Sigmoid colon (tissue), 7 donors: ENCODE measurements around the gene PLP2. TPM values are rescaled to one million over a fixed set of nuclear protein-coding genes. Genes with fewer than 3 reads are reported as not detected.
A peak's percentile ranks its signal among the peaks of the same experiment; 100 is the strongest.
"Not testable (repeated sequence)": the region's sequence is repeated elsewhere in the genome, so short reads cannot be mapped to it uniquely, and the experiment has no call there.

Source experiments
- DNase-seq: peaks from one replicate; pipeline ENCODE4 v3.0.0-alpha.2; 2019
- H3K27ac ChIP-seq, 4 donors: fragments of 200-600 bp; sonication (generic); one replicate each; pipeline ENCODE4 v1.5.1; 2016 to 2019; ENCODE audit warnings: mild to moderate bottlenecking in 1 of 4
- H3K27me3 ChIP-seq, 3 donors: fragments of 200-600 bp; sonication (generic); one replicate each; pipeline ENCODE4 v1.5.1; 2019; ENCODE audit warnings: mild to moderate bottlenecking in 1 of 3
- H3K36me3 ChIP-seq, 4 donors: fragments of 200-600 bp; sonication (generic); one replicate each; pipeline ENCODE4 v1.5.1; 2016 to 2019
- H3K4me1 ChIP-seq, 4 donors: fragments of 200-600 bp; sonication (generic); one replicate each; pipeline ENCODE4 v1.5.1; 2017 to 2019
- H3K4me3 ChIP-seq, 4 donors: fragments of 200-600 bp; sonication (generic); one replicate each; pipeline ENCODE4 v1.5.1; 2017 to 2019; ENCODE audit warnings: mild to moderate bottlenecking in 2 of 4, moderate library complexity in 1 of 4
- H3K9me3 ChIP-seq, 4 donors: fragments of 200-600 bp in 3 of 4; sonication (generic) in 3 of 4; one replicate each; pipeline versions ENCODE4 v1.5.1 to v1.6.1; 2013 to 2019
- CTCF ChIP-seq, 4 experiments: fragments of 450-650 bp in 3 of 4; fragments of 200-600 bp in 1 of 4; IDR thresholded peaks; one replicate each; pipeline ENCODE4 v1.5.1; 2016 to 2019; ENCODE audit warnings: antibody characterized with exemption in 4 of 4, mild to moderate bottlenecking in 3 of 4, moderate library complexity in 2 of 4
- EP300 ChIP-seq, 4 donors: sonication (generic); formaldehyde crosslinking; IDR thresholded peaks; one replicate each; pipeline ENCODE4 v1.6.1; 2017; ENCODE audit warnings: antibody characterized with exemption in 4 of 4
- POLR2A ChIP-seq, 2 donors: fragments of 450-650 bp; IDR thresholded peaks; one replicate each; pipeline ENCODE4 v1.6.1; 2016; ENCODE audit warnings: antibody characterized with exemption in 2 of 2, mild to moderate bottlenecking in 2 of 2, moderate library complexity in 2 of 2
- POLR2AphosphoS5 ChIP-seq, 4 donors: sonication (generic); formaldehyde crosslinking; IDR thresholded peaks; one replicate each; pipeline ENCODE4 v1.6.1; 2017; ENCODE audit warnings: antibody characterized with exemption in 4 of 4
- WGBS, 2 donors: extraction: QIAGEN DNeasy Blood & Tissue Kit; methylation state at CpG; one replicate each; pipeline ENCODE4 v1.1.7; 2013; 5-methylcytosine and 5-hydroxymethylcytosine counted together
- intact Hi-C: fragments of 100-400 bp; cut with DNase I; formaldehyde crosslinking; loops from one replicate; pipeline ENCODE4 v1.15.1; 2023
- polyA plus RNA-seq, 3 donors: library from polyadenylated mRNA; stranded (reverse); fragments of 200-250 nt; gene quantifications; one replicate each; pipeline ENCODE4 v1.2.3, GENCODE V29; 2013
- total RNA-seq, 4 donors: library from RNA; depleted of rRNA; stranded (reverse); fragments of >200 nt; gene quantifications; one replicate each; pipeline ENCODE4 v1.1.0, GENCODE V29; 2016
- donor health status: healthy with polysubstance abuse.
- donor health status: Bipolar disorder and iron deficiency.
- donor health status: healthy.

The PLP2 gene
- total and polyA plus RNA-seq, 7 donors: 39.0 to 185 (median 61.7) TPM

GRCh38 chrX:49147936-49148335 lies 23.8 kb upstream of the PLP2 start:
- intact Hi-C loops: no loop called here
- TF ChIP-seq POLR2AphosphoS5 (IDR thresholded peaks at IDR 0.05) (no peak), EP300 (IDR thresholded peaks at IDR 0.05) (no peak), POLR2A (IDR thresholded peaks at IDR 0.05) (no peak), CTCF (IDR thresholded peaks at IDR 0.05) (no peak)
- H3K27ac ChIP-seq: no peak overlapping the region
- DNase-seq: no peak
- H3K4me1 ChIP-seq: no peaks in the 10 kb centered on the region
- no peak overlapping the region for H3K4me3 ChIP-seq
- H3K9me3 ChIP-seq: no peaks in the 10 kb centered on the region
- no peaks in the 10 kb centered on the region for H3K36me3 ChIP-seq
- H3K27me3 ChIP-seq: no peaks in the 10 kb centered on the region
- 93 to 97% methylated on average over 13 of the region's 13 CpGs for WGBS, 2 donors

GRCh38 chrX:49148390-49149100 lies 23.2 kb upstream of the PLP2 start:
- H3K27me3 ChIP-seq, intact Hi-C loops, H3K4me1 ChIP-seq, DNase-seq, H3K36me3 ChIP-seq, H3K27ac ChIP-seq, H3K9me3 ChIP-seq, H3K4me3 ChIP-seq: not testable (repeated sequence)
- 68 to 81% methylated on average over 21 of the region's 21 CpGs for WGBS, 2 donors

- H3K27me3 ChIP-seq, H3K36me3 ChIP-seq, H3K27ac ChIP-seq, H3K4me1 ChIP-seq, H3K9me3 ChIP-seq, intact Hi-C loops, H3K4me3 ChIP-seq, DNase-seq: not testable (repeated sequence)
- 92 to 96% methylated on average over 14 of the region's 14 CpGs for WGBS, 2 donors
These were observed 22.4 kb upstream of the PLP2 start for GRCh38 chrX:49149291-49149690.

GRCh38 chrX:49153467-49153866 lies 18.2 kb upstream of the PLP2 start:
- Histone ChIP-seq H3K4me3 (no peak overlapping the region), H3K27ac (no peak overlapping the region), H3K4me1 (no peaks in the 10 kb centered on the region), H3K27me3 (no peaks in the 10 kb centered on the region), H3K9me3 (no peaks in the 10 kb centered on the region), H3K36me3 (no peaks in the 10 kb centered on the region)
- TF ChIP-seq POLR2AphosphoS5 (IDR thresholded peaks at IDR 0.05) (no peak), EP300 (IDR thresholded peaks at IDR 0.05) (no peak), CTCF (IDR thresholded peaks at IDR 0.05) (no peak), POLR2A (IDR thresholded peaks at IDR 0.05) (no peak)
- 90 to 95% methylated on average over 1 of the region's 1 CpG for WGBS, 2 donors
- DNase-seq: no peak
- intact Hi-C loops: no loop called here

- Histone ChIP-seq H3K27ac (peak overlapping the region; percentile 92 to 97 (median 94)), H3K4me3 (peak overlapping the region; percentile 43 to 56 (median 51)), H3K9me3 (no peaks in the 10 kb centered on the region), H3K4me1 (no peaks in the 10 kb centered on the region), H3K27me3 (no peaks in the 10 kb centered on the region), H3K36me3 (no peaks in the 10 kb centered on the region)
- WGBS, 2 donors: 0 to 2% methylated on average over 18 of the region's 18 CpGs
- no peak for TF ChIP-seq EP300 (IDR thresholded peaks at IDR 0.05)
- no peak for TF ChIP-seq CTCF (IDR thresholded peaks at IDR 0.05)
- no peak for TF ChIP-seq POLR2A (IDR thresholded peaks at IDR 0.05)
- no peak for TF ChIP-seq POLR2AphosphoS5 (IDR thresholded peaks at IDR 0.05)
- DNase-seq: peak; percentile 83
- intact Hi-C loops: loop anchor here (5.0 kb wide), 1 partner anchor 33 kb away; the partner anchor contains the start of gene GPKOW
These were observed 16.3 kb upstream of the PLP2 start for GRCh38 chrX:49155243-49155899.
